WTC11 (cell line): ENCODE measurements around the gene TGDS. TPM values are rescaled to one million over a fixed set of nuclear protein-coding genes. Genes with fewer than 3 reads are reported as not detected.

ENCODE experiments used
- ATAC-seq: fragments of 200-7000 bp; cut with Tn5 transposase; 2 replicates; pipeline ENCODE4 v1.10.0; 2021; ENCODE audit warnings: mild to moderate bottlenecking, moderate library complexity
- CTCF ChIA-PET: fragments of 300-600 bp; sonication (Branson Sonifier 250); formaldehyde crosslinking; loops from one replicate; lab custom pipeline; 2021; ENCODE audit warnings: antibody characterized with exemption; lab: Charles Lee
- POLR2A ChIA-PET: fragments of 350-600 bp; sonication (Branson Sonifier 250); formaldehyde crosslinking; loops from one replicate; lab custom pipeline; 2021; ENCODE audit warnings: antibody characterized with exemption; lab: Charles Lee
- DNase-seq: peaks from one replicate; pipeline ENCODE4 v3.0.0; 2021; ENCODE audit warnings: low spot score
- H3K27ac Mint-ChIP-seq: 2 replicates; pipeline ENCODE4 v1.8.0; 2021; ENCODE audit warnings: mixed read lengths
- H3K27me3 Mint-ChIP-seq: 2 replicates; pipeline ENCODE4 v1.8.0; 2021; ENCODE audit warnings: low read depth, mild to moderate bottlenecking, moderate library complexity, mixed read lengths
- H3K36me3 Mint-ChIP-seq: 2 replicates; pipeline ENCODE4 v1.8.0; 2021; ENCODE audit warnings: mixed read lengths
- H3K4me1 Mint-ChIP-seq: 2 replicates; pipeline ENCODE4 v1.8.0; 2022; ENCODE audit warnings: mixed read lengths
- H3K4me3 Mint-ChIP-seq: 2 replicates; pipeline ENCODE4 v1.8.0; 2021; ENCODE audit warnings: mild to moderate bottlenecking, moderate library complexity, mixed read lengths
- H3K9me3 Mint-ChIP-seq: 2 replicates; pipeline ENCODE4 v1.8.0; 2021; ENCODE audit warnings: mixed read lengths
- ATF1 ChIP-seq: sonication (generic); formaldehyde crosslinking; IDR thresholded peaks from 2 replicates; pipeline ENCODE4 v1.8.1; 2023; ENCODE audit warnings: mild to moderate bottlenecking, moderate library complexity, missing genetic modification reagents
- CREB1 ChIP-seq: sonication (generic); formaldehyde crosslinking; IDR thresholded peaks from 2 replicates; pipeline ENCODE4 v1.8.0; 2023; ENCODE audit warnings: mild to moderate bottlenecking, missing genetic modification reagents
- E2F5 ChIP-seq: sonication (generic); formaldehyde crosslinking; IDR thresholded peaks from 2 replicates; pipeline ENCODE4 v1.8.1; 2022; ENCODE audit warnings: mild to moderate bottlenecking, moderate library complexity, missing genetic modification reagents
- ETV6 ChIP-seq: sonication (generic); formaldehyde crosslinking; IDR thresholded peaks from 2 replicates; pipeline ENCODE4 v1.8.1; 2022; ENCODE audit warnings: mild to moderate bottlenecking, missing genetic modification reagents
- FOXK1 ChIP-seq: sonication (generic); formaldehyde crosslinking; IDR thresholded peaks from 2 replicates; pipeline ENCODE4 v1.8.0; 2022; ENCODE audit warnings: mild to moderate bottlenecking, moderate library complexity, missing genetic modification reagents
- FOXP1 ChIP-seq: sonication (generic); formaldehyde crosslinking; IDR thresholded peaks from 2 replicates; pipeline ENCODE4 v1.8.0; 2022; ENCODE audit warnings: missing genetic modification reagents, mild to moderate bottlenecking, moderate library complexity, borderline replicate concordance
- GRHL2 ChIP-seq: fragments of 250-450 bp; sonication (Bioruptor Pico); IDR thresholded peaks from 2 replicates; pipeline ENCODE4 v1.8.0; 2022; ENCODE audit warnings: mild to moderate bottlenecking, moderate library complexity; ENCODE audit not compliant: insufficient replicate concordance, severe bottlenecking
- JAZF1 ChIP-seq: fragments of 250-450 bp; sonication (Bioruptor Pico); IDR thresholded peaks from 2 replicates; pipeline ENCODE4 v1.9.0; 2021; ENCODE audit warnings: moderate library complexity, mild to moderate bottlenecking, inconsistent platforms
- MAX ChIP-seq: sonication (generic); formaldehyde crosslinking; IDR thresholded peaks from 2 replicates; pipeline ENCODE4 v1.8.0; 2022; ENCODE audit warnings: mild to moderate bottlenecking, missing genetic modification reagents
- NFYB ChIP-seq: sonication (generic); formaldehyde crosslinking; conservative IDR thresholded peaks from 2 replicates; pipeline ENCODE4 v1.8.0; 2022; ENCODE audit warnings: low read depth, missing genetic modification reagents
- NR3C1 ChIP-seq: sonication (generic); formaldehyde crosslinking; conservative IDR thresholded peaks from 2 replicates; pipeline ENCODE4 v1.8.1; 2023; ENCODE audit warnings: low read depth, mild to moderate bottlenecking, missing genetic modification reagents
- PRDM15 ChIP-seq: sonication (generic); formaldehyde crosslinking; IDR thresholded peaks from 2 replicates; pipeline ENCODE4 v1.8.0; 2022; ENCODE audit warnings: missing genetic modification reagents
- RORB ChIP-seq: fragments of 250-450 bp; sonication (Bioruptor Pico); IDR thresholded peaks from 2 replicates; pipeline ENCODE4 v1.9.0; 2021; ENCODE audit warnings: mild to moderate bottlenecking
- SOX15 ChIP-seq: fragments of 250-450 bp; sonication (Bioruptor Pico); IDR thresholded peaks from 2 replicates; pipeline ENCODE4 v1.9.0; 2021; ENCODE audit warnings: mild to moderate bottlenecking
- TEAD1 ChIP-seq: sonication (generic); formaldehyde crosslinking; IDR thresholded peaks from 2 replicates; pipeline ENCODE4 v1.8.0; 2022; ENCODE audit warnings: mild to moderate bottlenecking, missing genetic modification reagents
- USF1 ChIP-seq: sonication (generic); formaldehyde crosslinking; IDR thresholded peaks from 2 replicates; pipeline ENCODE4 v1.8.0; 2022; ENCODE audit warnings: mild to moderate bottlenecking, missing genetic modification reagents
- ZBTB21 ChIP-seq: sonication (generic); formaldehyde crosslinking; IDR thresholded peaks from 2 replicates; pipeline ENCODE4 v1.8.1; 2023; ENCODE audit warnings: mild to moderate bottlenecking, missing genetic modification reagents, borderline replicate concordance
- ZNF121 ChIP-seq: sonication (generic); formaldehyde crosslinking; IDR thresholded peaks from 2 replicates; pipeline ENCODE4 v1.8.0; 2023; ENCODE audit warnings: missing genetic modification reagents
- ZNF425 ChIP-seq: fragments of 250-450 bp; sonication (Bioruptor Pico); conservative IDR thresholded peaks from 2 replicates; pipeline ENCODE4 v1.9.0; 2021; ENCODE audit warnings: mild to moderate bottlenecking
- ZNF512 ChIP-seq: sonication (generic); formaldehyde crosslinking; IDR thresholded peaks from 2 replicates; pipeline ENCODE4 v1.8.1; 2022; ENCODE audit warnings: missing genetic modification reagents, borderline replicate concordance
- total RNA-seq: library from RNA; stranded (reverse); gene quantifications from 3 replicates; pipeline ENCODE4 v1.2.3, GENCODE V29; 2021

The TGDS gene
- total RNA-seq, 1 experiment from 2014 or later = 12.5 TPM

GRCh38 chr13:94525781-94526180, 70.2 kb downstream of the TGDS start:
- ATAC-seq (no peak), DNase-seq (no peak)
- ChIA-PET CTCF (no interaction called here), POLR2A (no interaction called here)
- TF ChIP-seq PRDM15 (CRISPR knock-in tag) (no peak), NFYB (CRISPR knock-in tag) (no peak), ATF1 (CRISPR knock-in tag) (no peak), ZNF121 (CRISPR knock-in tag) (no peak), NR3C1 (CRISPR knock-in tag) (no peak), FOXP1 (CRISPR knock-in tag) (no peak), GRHL2 (CRISPR knock-in tag) (no peak), ZNF425 (CRISPR knock-in tag) (no peak), TEAD1 (CRISPR knock-in tag) (no peak)
- Mint-ChIP-seq H3K4me1 (no peaks in the 10 kb centered on the region), H3K36me3 (peaks cover 8% of the 10 kb centered on the region), H3K27ac (no peak overlapping the region), H3K4me3 (no peak overlapping the region), H3K9me3 (peaks cover 21% of the 10 kb centered on the region), H3K27me3 (no peaks in the 10 kb centered on the region; the same call in 1 of the 2 replicates)

- Mint-ChIP-seq H3K36me3 (peaks cover 8% of the 10 kb centered on the region), H3K4me1 (no peaks in the 10 kb centered on the region), H3K9me3 (peaks cover 14% of the 10 kb centered on the region), H3K27me3 (no peaks in the 10 kb centered on the region; the same call in none of the 2 replicates), H3K4me3 (no peak overlapping the region), H3K27ac (no peak overlapping the region)
- ChIA-PET POLR2A (no interaction called here), CTCF (no interaction called here)
- no peak for TF ChIP-seq MAX (CRISPR knock-in tag)
- TF ChIP-seq USF1 (CRISPR knock-in tag) = no peak
- no peak for TF ChIP-seq E2F5 (CRISPR knock-in tag)
- no peak for TF ChIP-seq ETV6 (CRISPR knock-in tag)
- TF ChIP-seq PRDM15 (CRISPR knock-in tag) = no peak
- TF ChIP-seq CREB1 (CRISPR knock-in tag) = no peak
- TF ChIP-seq FOXK1 = no peak
- no peak for TF ChIP-seq ZNF512 (CRISPR knock-in tag)
- TF ChIP-seq RORB = no peak
- TF ChIP-seq ZBTB21 (CRISPR knock-in tag) = no peak
- TF ChIP-seq JAZF1 (CRISPR knock-in tag) = no peak
- no peak for TF ChIP-seq SOX15
- no peak for ATAC-seq
- DNase-seq = no peak
These were observed 71.5 kb downstream of the TGDS start for GRCh38 chr13:94524407-94524806.
